ENCODE data around the gene PUS1. TPM values are rescaled to one million over a fixed set of nuclear protein-coding genes. Genes with fewer than 3 reads are reported as not detected.

PUS1 gene
- total and polyA plus RNA-seq, 9 of the 15 experiments (the other 6 are each of a cell fraction or from before 2014, with no cell fraction given) = 1.9 to 90.8 (median 30.0) TPM

GRCh38 chr12:131949431-131950181, 20.5 kb downstream of the PUS1 start, which contains the start of gene EP400 (continued):
- TF ChIP-seq ZFP1 (CRISPR knock-in tag; IDR thresholded peaks at IDR 0.05) (no peak), ZNF586 (CRISPR knock-in tag; conservative IDR thresholded peaks at IDR 0.05) (no peak), SNIP1 (IDR thresholded peaks at IDR 0.05; ENCODE audit: low read depth) (no peak), LEF1 (IDR thresholded peaks at IDR 0.05) (no peak), TSHZ1 (CRISPR knock-in tag; IDR thresholded peaks at IDR 0.05) (no peak), POU5F1 (IDR thresholded peaks at IDR 0.05; ENCODE audit: borderline replicate concordance, low read depth, low read length, partially characterized antibody) (peak; percentile 92), CBX3 (IDR thresholded peaks at IDR 0.05; ENCODE audit: borderline replicate concordance in 1 of 2, low read length in 2 of 2) (0 out of 3 replicates have a peak, but pooled peaks of 1 of the 2 experiments have one; percentile 21), DIDO1 (tag; IDR thresholded peaks at IDR 0.05; ENCODE audit: low read depth) (no peak), RAD21 (CRISPR knock-in tag; conservative IDR thresholded peaks at IDR 0.05 in 1 of 2, IDR thresholded peaks at IDR 0.05 in 1 of 2) (peak; percentile 70 to 77), ATF4 (CRISPR knock-in tag; IDR thresholded peaks at IDR 0.05) (no peak), NBN (IDR thresholded peaks at IDR 0.05; ENCODE audit: low read depth) (no peak), JUN (IDR thresholded peaks at IDR 0.05; ENCODE audit: borderline replicate concordance, low read depth, low read length) (0 out of 2 replicates have a peak, but pooled peaks have one; percentile 39), JUN (CRISPR knock-in tag; IDR thresholded peaks at IDR 0.05; ENCODE audit: borderline replicate concordance) (no peak), SIRT6 (IDR thresholded peaks at IDR 0.05; ENCODE audit: low read depth, low read length) (no peak), TFAM (CRISPR knock-in tag; conservative IDR thresholded peaks at IDR 0.05) (no peak), CBX5 (IDR thresholded peaks at IDR 0.05; ENCODE audit: borderline replicate concordance, low read depth) (no peak), COPS2 (conservative IDR thresholded peaks at IDR 0.05) (no peak), PCBP2 (IDR thresholded peaks at IDR 0.05; ENCODE audit: low read depth, low read length, poor library complexity, severe bottlenecking) (no peak), U2AF2 (optimal IDR thresholded peaks at IDR 0.05; ENCODE audit: low read depth, low read length) (no peak), CTBP1 (IDR thresholded peaks at IDR 0.05; ENCODE audit: borderline replicate concordance) (peak; percentile 98), ZFP91 (CRISPR knock-in tag; IDR thresholded peaks at IDR 0.05) (no peak)
